GM21737 (cell line): ENCODE results near the gene RUNX1.

Experiments used
- ATAC-seq: cut with Tn5 transposase; IDR thresholded peaks from one replicate; pipeline ENCODE4 v1.9.1; 2021; ENCODE audit warnings: mild to moderate bottlenecking, moderate library complexity; ENCODE audit not compliant: unreplicated experiment

RUNX1 gene

DNA sequence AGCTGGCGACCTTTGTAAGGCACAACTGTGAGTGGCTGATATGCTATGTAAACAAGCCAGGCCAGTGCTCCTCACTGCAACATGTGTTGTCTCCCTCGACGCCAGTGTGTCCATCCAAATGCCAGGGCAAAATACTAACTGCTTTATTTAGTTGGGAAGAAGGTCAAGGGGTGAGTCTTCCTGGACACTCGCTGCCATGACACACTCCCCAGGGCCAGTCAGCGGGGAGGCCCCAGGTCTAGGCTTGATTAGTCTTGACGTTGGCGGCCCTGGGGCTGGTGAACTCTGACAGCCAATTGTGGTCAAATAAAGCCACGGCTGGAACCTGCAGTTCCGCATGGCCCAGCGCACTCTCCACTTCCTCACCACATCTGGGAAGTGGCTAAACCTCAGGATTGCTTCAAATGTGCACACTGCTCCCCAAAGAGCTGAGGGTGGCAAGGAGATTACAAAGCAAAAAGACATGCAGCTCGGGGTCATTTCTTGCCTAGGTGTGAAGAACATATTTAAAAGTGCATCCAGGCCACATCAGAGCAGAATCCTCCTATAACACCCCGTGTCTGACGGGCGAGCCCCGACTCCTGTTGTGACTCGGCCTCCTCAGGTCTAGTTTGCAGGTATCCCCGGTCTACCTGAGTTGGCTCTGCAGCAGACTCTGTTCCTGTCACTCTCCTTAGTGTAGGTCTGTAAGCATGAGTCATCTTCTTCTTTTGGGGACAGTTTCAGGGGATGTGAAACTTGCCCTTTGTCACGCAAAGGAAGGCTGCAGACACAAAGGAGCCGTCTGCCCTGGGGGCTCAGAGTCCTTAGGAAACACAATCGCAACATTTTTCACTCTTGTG is 183.5 kb downstream of the RUNX1 start:
- peak; percentile 82 for ATAC-seq

DNA sequence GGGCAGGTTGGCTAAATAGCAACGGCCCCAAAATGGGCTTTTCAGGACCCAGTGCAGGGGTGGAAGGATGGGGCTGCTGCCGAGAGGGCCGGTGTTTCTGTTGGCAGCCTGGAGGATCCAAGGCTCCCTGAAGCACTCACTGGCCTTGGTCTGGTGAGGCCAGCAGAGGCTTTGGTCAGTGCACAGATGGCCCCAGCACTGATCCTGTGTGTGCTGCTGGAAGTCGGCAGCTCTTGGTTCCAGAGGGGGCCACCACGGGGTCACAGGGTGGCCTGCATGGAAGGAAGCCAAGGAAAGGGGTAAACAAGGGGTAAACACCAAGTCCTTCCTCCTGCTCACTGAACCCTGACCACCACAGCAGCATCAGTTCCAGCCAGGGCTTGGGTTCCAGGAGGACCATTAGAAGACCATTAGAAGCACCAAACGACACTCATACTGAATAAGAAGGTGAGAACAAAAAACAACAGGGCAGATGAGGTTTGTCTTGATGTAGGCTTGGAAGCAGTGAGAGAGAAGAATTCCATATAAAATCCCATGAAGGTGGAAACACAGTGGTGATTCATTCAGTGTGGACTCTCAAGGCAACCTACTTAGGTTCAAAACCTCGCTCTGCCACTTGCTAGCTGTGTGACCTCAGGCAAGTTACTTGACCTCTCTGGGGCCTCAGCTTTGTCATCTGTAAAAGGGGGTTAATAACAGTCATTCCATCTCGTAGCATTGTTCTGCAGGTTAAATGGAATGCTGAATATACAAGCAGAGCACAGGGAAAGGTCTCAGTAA is 184.5 kb downstream of the RUNX1 start:
- ATAC-seq, result no peak

DNA sequence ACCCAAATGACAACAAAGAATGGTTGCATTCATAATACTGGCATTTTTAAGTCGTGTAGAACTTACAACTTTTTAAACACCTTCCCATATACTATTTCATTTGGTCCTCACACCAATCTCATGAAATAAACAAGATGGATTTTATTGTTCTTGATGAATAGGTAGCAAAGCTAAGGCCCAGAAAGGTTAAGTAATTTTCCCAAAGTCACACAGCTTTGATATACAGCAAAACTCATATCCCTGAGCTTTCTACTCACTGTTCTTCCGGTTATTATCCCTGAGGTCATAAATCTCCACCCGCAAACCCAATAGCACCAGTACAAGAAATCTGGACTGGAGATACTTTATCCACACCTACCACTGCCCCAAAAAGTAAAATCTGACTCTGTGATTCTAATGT is 186.2 kb downstream of the RUNX1 start:
- no peak for ATAC-seq

DNA sequence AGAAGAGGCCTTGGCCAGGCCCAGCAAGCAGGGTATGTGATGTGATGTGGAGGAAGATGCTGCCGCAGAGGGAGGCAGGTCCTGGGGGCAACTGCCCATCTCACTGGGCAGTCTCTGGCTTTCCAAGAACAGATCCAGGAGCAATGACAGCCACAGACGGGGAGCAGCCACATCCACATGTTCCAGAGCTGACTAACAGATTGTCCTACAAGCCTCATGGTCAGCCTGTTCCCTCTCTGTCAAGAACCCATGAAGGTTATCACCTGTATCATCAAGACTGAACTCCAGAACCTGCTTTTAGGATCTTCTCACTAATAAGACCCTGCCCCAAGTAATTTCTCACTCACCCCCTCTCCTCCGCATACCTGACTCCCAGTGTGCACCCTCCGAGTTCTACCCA is 187.8 kb downstream of the RUNX1 start:
- ATAC-seq, result no peak

DNA sequence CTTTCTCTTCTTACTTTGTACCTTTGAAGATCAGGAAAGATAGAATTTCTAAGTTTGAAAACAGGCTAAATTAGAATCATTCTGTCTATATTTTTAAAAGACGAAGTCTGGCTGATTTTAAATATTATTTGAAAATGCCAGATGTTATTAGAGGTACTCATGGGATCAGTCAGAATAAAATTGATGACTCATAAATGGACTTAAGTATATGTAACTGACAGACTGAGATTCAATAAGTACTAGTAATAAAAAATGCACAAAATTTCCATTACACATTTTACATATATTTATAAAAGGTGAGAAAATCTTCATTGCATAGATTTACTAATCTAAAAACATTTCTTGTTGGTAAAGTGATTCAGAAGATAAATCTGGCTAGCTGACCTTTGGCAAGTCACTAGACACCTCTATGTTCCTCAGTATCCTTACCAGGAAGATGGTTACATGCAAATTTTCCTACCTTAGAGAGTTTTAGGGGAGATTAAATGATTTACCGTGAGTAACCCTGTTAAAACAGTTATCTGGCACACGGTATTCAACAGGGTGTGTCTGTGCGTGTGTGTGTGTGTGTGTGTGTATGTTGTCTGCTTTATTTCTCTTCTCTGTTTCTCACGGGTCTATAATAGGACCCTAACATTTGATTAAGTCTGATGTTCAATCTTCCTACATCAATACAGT is 189.0 kb downstream of the RUNX1 start:
- ATAC-seq, result no peak

DNA sequence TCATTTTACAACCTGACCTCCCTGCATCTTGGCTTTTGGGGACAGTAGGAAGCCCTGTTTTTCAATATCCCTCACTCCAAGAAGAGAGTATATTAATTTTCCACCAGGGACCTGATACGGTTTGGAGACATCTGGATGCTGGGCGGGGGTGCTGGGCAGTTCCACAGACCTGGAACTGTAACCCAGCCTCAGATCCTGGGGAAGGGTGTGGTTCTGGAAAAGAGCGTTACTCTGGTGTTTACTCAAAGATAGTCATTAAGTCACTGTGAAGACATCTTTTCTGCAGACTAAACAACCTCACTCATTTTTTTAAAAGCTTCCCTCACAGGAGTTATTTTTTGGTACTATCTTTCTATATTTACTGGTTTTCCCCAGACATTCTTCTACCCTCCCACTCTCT is 190.5 kb downstream of the RUNX1 start:
- no peak for ATAC-seq

DNA sequence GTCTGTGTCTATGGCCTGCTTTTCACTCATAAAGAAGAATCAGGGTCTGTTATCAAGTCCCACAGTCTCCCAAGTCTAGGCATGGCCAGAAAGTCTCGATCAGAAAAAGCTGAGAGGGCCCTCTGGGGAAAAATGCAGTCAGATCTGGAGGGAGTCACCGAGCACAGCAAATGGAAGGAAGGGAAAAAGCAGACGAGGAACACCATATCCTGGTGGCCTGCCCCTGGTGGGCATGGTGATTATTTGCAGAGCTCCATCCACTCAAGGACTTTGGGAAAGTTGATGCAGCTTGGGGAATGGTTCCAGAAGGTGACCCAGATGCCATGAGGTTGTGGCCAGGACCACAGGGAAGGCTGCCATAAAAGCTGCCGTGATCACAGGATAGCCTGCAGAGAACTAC is 191.2 kb downstream of the RUNX1 start:
- ATAC-seq, result no peak

DNA sequence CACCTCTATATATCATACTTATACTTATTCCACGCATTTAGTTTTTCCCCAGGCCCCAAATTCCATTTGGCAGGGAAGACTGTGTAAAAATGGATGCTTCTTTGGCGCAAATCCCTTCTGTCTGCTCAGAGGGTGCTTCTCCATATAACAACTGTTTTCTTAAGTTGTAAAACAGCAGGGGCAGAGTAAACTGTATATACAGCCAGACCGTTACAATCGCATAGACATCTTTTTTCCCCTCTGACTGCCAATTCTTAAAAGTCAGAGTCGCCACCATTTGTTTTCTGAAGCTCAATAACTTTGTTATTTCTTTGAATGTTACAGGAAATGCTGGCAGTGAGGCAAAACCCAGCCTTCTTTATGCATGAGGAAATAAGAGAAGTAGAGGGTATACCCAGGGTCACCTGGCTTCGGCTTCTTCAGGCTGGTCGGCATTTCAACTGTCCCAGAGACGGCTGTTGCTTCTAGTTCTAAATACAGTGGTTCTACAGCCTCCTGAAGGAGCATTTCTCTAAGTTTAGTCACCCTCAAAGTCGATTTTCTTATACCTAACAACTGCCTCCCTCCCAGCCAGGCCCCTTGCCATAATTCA is 191.9 kb downstream of the RUNX1 start:
- ATAC-seq, result no peak

DNA sequence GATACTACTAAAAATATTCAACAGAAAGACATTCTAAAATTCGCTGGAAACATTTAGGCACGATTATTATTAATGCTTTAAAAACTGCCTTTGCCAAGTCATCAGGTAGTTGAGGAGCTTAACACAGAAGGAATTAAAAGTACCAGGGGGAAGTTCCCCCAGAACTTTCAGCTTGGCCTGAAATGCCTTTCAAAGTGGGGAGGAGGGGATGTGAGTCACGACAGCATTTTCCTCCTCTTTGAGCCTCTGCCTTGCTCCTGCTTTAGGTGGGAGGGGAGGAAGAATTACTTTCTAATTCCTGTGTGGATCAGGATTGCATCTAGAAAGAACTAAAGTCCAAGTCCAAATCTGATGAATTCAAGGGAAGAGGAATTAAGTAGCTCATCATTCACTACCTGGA is 196.7 kb downstream of the RUNX1 start:
- no peak for ATAC-seq

DNA sequence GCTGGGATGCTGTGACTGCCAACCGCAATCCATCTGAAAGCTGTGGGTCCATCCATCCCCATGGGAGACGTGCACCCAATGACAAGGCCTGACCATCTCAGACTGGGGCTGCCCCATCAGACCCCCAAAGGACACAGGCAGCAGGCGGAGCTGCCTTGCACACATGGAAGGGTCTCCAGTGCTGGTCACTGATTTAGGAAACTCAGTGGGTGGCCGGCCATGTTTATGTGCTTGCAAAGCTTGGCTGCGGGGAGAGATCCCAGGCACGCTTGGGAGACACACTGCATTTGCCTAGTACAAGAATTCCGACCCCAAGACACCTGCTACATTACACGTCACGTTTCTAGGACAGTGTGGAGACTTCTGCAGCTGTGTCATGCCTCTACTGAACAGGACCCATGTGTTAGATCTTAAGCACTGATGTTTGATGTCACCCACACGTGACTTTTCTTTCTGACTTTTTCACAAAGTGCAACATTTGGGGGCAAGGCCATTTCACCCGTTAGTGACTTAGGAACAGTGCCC is 198.9 kb downstream of the RUNX1 start:
- no peak for ATAC-seq

DNA sequence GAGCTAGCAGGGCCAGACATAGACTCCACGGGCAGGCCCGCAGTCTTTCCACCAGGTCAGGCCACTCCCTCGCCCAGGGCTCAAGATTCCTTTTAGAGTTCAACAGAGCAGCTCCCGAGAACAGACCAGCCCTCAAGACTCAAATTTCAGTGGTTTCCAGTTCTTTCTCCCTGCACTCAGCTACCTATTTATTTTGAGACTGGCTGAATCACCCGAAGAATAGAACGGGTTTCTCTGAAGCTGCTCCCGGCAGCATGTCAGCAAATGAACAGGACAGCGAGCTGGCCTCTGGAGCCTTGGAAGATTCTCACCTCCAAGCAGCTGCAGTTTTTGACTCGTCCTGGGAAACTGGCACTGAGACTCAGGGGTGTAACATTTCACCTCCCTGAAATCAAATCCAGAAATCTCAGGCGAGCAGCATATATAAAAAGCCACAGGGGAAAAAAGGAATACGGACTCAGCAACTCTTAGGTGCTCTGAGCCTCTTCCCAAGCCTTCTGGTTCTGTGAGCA is 202.4 kb downstream of the RUNX1 start:
- ATAC-seq, result no peak

DNA sequence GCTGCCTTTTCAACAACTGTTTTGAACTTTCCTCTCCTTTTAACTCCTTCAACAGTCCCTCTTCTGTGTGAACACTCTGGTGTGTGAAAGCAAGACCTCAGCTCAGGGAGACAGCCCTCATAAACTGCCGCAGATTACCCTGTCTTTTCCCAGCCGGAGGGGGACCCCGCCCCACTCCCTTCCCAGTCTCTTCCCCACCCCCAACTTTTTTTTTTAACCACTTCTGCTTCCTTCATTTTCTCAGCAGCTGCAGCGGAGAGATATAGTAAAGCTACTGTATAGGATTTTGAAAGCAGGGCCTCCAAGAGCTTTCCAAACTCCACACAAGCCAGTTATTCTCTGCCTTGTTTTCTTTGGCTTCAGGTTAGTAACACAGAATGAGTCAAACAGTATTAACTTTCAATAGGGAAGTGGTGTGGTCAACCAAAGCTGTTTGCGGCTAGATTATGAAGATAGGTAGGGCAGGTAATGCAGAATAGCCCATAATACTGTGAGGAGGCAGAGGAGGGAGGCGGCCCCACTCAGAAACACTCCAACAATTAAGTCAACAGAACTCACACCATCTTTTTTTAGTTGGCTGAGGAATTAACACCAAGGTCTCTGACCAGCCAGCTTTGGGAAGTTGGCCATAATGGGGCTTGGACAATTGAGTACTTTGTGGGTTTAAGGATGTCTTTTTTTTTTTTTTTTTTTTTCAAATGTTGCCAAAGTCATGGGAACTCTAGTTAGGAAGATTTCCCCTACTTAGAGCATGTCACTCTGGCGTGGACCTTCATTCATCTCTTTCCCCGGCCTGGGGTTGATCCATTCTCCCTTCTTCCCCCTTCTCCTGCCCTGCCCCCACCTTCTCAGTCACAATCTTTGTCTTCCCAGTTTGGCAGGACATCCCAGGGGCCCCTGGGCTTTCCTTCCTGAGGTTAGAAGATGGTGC is 203.3 kb downstream of the RUNX1 start:
- ATAC-seq, result peak; percentile 68

DNA sequence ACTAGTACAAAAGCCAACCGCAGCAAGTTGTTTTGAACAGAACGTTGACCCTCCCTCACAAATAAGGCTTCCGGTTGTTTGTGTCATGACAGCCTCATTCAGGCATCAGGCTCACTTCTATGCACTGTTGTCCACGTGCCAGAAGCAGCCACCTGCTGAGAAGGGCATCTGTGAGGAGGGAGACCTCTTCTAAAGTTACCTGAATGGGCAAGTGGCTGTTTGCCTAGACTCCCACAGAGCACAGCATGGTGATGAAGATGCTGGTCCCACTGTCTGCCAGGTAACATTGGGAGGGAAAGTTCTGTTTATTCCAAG is 204.2 kb downstream of the RUNX1 start:
- ATAC-seq, result no peak

DNA sequence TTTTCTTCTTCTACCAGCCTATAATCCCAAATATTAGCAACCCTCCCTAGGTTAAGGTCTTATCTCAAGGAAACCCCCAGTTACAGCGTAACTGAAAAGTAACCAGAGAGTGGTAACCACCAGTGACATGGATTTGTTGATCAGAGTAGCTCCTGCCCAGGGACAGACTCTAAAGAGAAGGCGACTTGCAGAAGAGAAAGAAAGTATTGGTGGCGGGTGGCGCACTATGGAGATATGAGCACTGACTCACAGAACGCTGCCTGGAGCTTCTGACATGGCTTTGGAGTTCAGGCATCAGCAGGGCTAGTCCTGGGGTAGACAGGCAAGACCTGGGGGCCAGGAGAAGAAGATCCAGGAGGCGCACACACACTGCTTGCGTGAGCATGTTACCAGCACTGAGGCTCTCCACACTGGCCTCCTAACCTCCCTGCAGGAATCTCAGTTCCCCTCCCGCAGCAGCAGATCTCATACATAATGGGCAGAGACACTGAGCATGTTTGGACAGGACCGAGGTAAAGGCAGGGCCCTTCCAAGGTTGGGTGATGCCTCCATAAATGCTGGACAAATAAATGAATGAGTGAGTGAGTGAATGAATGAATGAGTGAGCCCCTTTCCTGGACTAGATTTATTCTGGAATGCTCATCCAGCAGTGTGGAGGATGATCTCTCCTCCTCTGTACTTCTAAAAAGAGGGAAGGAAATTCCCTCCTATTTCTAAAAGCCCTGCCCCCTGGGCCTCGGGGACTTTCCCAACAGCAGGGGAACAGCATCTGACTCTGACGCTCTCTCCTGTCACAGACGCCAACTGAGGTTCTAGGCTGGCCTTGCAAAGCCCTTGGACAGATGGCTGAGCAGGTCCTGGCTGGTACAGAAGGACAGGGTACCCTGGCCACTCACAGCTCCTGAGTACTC is 204.8 kb downstream of the RUNX1 start:
- no peak for ATAC-seq

DNA sequence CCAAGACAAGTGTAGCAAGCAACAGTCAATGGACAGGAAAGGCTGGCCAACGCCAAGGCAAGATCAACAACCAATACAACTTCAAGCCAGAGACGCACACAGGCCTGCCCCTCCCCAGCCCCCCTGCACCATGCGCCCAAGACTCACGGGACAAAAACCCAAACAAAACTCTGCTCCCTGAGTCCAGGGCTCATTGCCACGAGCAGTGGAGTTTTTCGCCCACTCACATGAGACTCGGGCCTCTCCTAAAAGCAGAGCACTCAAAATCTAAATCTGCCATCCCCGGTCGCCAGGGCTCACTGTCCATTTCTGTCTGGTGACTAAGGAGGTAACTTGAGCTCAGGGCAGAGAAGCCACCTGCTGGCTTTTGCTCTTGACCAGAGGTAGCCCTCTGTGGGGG is 205.5 kb downstream of the RUNX1 start:
- ATAC-seq, result no peak

DNA sequence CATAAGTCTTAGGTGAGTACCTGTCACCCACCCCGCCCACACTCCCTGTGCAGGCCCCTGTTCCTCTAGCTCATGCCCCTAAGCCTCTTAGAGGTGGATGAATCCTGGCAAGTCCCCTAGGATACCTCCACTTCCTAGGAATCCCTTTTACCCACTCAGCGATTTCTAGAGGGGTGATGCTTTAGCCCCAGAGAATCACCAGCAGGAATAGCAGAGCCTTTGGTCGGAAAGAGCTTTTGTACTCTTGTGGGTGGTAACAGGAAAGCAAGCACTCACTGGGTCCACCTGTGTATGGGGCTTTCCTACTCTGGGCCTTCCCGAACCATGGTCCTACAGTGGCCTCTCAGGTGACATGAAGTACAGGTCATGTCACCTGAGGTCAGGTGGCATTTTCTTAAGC is 207.9 kb downstream of the RUNX1 start:
- ATAC-seq, result no peak

DNA sequence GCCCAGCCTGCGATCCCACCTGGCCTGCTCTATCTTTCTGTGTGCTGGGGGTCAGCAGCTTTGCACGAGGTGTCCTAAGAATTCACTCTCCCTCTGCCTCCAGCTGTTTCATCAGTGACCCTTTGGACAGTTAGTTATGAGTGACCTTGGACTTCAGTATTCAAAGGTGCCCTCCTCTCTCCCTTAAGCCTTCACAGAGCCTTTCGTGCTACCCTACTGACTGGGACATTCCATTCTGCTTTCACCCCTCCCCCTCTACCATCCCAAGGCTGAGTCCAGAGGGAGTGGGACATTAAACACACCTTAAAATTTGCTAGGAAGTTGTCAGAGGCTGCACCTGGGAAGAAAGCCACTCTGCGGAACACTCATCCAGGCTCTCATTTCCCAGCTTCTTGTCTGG is 208.4 kb downstream of the RUNX1 start:
- no peak for ATAC-seq

DNA sequence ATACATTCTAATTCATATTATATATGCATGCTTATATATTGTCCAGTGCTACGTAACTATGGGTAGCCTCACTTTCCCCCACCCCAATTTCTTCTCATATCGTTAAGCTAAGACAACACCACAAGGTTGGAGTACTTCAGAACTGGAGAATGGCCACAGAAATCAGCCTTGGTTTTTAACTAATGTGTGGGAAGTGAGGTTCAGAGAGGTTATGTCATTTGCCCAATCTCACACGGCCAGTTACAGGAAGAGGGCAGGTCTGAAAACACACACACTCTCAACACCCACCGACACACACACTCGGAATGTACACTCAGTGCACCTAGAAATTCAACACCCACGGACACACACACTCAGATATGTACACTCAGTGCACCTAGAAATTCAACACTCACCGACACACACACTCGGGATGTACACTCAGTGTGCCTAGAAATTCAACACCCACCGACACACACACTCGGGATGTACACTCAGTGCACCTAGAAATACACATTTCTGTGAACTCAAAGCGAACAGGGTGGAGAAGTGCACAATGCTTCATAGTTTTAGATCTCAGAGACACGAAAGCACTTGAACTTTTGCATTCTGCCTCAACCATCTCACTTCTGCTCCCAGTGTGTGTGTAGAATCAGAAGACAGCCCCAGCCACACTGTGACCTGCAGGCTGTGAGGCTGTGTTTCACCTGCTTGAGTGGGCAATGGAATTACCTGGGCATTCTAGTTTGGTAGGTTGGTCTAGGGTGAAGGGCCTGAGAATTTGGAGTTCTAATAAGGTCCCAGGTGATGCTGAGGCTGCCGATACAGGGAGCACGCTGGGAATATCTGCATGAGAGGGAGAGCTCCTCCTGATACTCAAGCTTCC is 209.9 kb downstream of the RUNX1 start:
- ATAC-seq, result no peak
